GM18951 (cell line): Measurements from ENCODE around the gene CLDN5.

Experiments used
- POLR2A ChIP-seq: IDR thresholded peaks from 4 replicates; pipeline ENCODE4 v1.6.1; 2011; ENCODE audit warnings: mild to moderate bottlenecking; ENCODE audit not compliant: insufficient read length, insufficient read depth; ENCODE audit errors: extremely low read depth
- in situ Hi-C: fragments of 300-500 bp; cut with MboI; formaldehyde crosslinking; loops from one replicate; pipeline ENCODE4 v1.12.0; 2022; ENCODE audit warnings: low sequenced_read_pairs, mixed read lengths, inconsistent platforms; ENCODE audit not compliant: unreplicated experiment

CLDN5 gene, protein sequence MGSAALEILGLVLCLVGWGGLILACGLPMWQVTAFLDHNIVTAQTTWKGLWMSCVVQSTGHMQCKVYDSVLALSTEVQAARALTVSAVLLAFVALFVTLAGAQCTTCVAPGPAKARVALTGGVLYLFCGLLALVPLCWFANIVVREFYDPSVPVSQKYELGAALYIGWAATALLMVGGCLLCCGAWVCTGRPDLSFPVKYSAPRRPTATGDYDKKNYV

DNA sequence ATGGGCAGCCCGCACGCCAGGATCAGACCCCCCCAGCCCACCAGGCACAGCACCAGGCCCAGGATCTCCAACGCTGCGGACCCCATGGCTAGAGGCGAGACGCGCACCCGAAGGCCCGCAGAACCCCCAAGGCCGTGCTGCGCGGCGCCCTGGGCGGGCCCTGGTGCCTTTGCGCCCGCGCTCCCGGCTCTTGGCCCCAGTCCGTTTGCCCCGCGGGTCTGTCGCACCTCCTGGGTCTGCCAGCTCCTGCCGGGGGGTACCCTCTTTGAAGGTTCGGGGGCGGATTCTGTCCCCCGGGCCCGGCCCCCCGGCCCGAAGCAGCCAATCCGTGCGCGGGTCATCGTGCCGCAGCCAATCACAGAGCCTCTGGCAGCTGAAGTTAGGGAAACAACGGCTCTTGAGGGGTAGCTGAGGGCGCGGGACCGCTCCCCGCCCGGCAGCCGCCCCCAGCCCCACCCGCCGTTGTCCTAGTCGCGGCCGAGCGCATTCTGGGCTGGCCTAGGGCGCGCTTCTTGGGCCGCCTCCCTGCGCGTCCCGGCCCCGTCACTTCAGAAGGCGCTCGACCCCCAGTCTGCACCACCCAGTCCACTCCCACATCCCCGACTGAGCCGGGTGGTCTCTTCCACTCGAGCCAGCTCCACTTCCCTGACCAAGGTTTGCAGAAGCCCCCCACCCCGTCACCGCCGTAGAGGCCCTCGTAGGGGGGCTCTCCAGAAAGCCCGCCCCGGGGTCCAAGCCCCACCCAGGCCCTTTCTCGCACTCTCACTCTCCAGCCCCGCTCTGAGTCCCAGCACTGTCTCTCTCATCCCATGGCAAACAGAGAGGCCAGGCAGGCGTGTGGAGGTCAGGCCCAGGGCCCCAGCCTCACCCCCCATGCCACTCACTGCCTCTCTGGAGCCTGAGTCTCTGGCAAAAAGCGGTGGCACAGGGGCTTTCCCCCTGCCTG is at the start of gene CLDN5:
TSS of gene CLDN5 (minus strand) at position 241 of the 946 bp plus-strand sequence. CDS start at position 86, 155 bp downstream.
- in situ Hi-C loops = no loop called here

DNA sequence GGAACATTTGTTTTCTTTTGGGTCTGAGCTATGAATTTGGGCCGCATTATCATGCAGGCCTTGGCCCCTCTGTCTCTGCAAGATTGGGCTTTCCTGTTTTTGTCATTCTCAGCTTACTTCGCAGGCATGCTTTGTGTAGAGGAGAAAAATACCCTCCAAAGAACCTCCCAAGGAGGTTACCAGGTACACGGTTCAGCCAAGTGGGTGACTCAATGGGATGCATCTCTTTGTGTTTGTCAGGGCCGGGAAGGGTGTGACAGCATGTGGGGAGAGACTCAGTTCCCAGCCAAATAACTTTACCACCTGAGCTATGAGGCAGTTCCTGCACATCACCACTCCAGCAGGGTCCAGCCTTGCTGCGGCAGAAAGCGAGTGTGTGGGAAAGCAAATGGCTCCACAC is 47.8 kb upstream of the CLDN5 start:
- in situ Hi-C loops = no loop called here

More for the DNA sequence above, at the start of gene CLDN5:
- TF ChIP-seq POLR2A = no peak

DNA sequence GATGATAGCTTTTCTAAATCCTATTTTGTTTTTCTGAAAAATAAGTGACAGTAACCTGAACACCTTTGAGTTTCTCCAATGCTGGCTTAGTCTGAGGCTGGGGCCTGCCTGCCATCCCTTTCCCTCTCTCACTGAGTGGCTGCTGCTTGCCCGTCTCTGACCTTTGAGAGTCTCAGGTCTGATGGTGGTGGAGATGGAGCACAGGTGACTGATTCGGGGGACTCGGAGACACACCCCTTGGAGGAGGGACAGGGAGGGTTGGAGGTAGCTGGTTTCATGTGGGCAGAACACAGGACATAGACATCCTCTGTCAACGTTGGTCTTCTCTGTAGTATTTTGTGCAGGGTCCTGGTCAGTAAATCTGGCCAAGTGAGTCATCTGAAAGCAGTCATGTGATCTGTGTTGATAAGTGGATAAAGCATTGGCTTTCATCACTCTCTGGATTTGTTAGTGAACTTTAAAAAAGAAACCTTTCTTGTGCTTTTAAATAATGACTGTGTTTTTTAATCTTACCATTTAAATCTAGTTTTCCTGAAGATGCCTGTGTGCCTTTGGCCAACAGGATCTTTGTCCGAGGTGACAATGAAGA is 47.1 kb upstream of the CLDN5 start:
- TF ChIP-seq POLR2A = no peak
- in situ Hi-C loops = no loop called here

More for the DNA sequence above, 47.8 kb upstream of the CLDN5 start:
- TF ChIP-seq POLR2A = no peak

GRCh38 chr22:19569976-19570375 is 45.8 kb upstream of the CLDN5 start:
- no peak for TF ChIP-seq POLR2A
- in situ Hi-C loops = no loop called here

DNA sequence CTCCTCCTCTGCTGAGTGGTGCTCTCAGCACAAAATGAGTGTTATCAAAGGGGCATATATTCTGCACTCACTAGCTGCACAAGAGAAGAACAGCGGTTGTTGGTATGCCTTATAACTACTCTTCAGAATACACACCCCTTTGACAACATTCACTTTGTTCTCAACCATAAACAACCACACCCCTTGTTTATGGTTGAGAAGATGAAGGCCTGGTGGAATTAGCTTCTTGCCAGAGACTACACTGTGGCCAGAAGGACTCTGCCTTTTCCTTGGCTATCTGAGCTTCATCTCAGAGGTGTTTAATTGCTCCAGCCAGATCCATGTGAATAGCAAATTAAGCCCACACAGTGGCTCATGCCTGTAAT is 45.0 kb upstream of the CLDN5 start:
- in situ Hi-C loops = no loop called here
- TF ChIP-seq POLR2A = no peak

DNA sequence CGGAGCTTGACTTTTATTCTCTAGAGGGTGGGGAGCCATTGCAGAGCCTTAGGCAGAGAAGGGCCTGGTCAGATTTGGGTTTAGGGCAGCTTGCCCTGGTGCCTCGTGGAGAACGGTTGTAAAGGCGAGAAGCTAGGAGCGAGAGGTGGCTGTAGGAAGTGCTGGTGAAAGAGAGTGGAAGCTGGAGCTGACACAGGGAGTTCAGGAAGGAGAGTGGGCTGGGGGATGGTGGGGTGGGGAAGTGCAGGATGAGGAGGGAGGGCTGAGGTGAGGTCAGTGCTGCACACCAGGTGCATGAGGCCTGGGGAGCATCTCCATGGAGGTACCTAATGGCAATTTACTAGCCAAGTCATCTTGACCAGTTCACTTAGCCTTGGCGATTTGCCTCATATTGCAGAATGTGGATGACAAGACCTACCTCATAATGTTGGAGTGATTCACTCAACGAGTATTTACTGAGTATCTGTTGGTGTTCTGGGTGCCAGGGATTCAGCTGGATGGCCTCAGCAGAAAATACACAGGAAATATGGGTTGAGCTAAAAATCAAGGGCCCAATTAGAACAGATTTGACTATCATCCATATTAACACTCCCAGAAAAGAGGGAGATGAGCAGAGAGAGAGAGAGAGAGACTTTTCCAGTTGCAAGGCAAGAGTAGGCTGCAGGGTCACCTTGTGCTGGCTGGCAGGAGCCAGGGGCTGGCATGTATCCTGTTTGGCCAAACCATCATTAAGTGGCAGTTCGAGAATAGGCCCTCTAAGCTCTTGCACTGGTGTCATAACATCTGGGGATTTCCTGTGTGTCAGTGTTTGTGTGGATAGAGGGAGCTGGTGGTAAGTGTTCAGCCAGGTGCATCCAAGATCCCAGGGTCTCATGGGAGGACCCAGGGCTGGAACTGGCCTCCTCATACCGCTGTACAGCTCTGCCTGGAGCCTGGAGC is 44.4 kb upstream of the CLDN5 start:
- no peak for TF ChIP-seq POLR2A
- in situ Hi-C loops = no loop called here

DNA sequence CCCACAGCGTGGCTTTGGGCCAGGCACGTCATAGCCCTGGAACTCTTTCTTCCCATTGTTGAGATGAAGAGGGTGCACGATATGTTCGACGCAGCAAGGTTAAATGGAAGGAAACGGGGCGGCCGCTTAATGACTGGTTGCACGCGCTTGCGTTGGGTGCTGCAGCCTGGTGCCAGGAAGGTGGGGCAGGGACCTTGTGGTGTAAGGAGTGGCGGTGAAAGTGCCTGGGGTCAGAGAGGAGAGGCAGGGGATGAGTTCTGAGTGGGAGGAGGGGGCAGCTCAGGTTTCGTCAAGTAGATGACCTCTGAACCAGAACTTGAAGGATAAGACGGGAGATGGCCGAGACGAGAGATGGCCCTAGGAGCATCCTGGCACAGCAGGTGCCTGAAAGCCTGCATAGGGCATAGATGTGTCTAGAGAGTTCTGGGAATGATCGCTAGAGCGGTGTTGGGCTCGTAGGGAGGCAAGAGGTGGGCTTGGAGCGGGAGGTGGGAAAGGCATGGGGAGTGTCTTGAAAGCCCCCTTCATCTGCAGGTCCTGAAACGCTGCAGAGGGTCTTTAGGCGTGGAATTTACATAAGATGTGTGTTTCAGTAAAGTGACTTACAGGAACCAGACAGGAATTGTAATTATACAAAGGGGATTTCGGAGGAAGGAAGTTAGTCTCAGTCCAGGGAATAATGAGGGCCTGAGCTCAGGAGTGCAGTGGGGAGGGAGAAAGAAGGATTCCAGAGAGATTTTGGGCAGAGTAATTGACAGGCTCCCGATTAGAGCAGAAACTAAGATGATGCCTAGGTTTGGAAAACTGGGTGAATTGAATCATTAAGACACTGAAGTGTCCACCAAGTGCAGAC is 43.2 kb upstream of the CLDN5 start:
- in situ Hi-C loops = no loop called here
- TF ChIP-seq POLR2A = no peak

DNA sequence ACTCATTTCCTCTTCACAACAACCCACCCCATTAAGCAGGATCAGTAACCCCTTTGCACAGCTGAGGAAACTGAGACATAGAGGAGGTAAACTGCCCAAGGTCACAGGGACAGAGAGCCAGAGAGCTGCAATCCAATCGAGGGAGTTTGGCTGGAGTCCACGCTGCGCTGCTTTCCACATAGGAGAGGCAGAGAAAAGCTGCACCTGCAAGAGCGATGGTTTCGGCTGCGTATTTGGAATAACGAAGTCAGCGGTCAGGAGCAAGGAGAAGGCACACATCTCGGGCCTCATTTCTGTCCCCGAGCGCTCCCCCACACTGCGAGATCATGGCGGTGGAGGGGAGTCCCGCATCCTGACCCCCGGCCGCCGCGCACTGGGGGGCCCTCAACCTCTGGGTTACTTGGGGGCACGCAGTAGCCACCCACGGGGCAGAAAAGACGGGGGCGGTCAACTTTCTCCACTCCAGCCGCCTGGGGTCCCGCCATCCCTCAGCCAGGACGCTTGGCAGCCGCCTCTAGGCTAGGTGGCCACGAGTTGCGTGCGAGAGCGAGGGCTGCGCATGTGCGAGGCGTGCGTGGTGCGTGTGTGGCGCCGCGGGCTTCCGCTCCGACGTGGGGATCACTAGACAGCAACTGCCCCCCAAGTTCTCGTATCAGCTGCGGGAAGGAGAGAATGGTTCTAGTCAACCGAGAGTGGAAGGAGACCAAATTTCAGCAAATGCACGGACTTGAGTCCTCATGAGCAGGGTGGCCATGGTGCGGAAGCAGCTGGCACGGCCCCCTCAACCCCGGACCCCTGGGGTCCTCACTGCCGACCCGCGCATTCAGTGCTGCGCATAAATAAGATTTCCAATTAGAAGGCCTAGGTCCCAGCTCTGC is 42.3 kb upstream of the CLDN5 start:
- no peak for TF ChIP-seq POLR2A
- in situ Hi-C loops = no loop called here

DNA sequence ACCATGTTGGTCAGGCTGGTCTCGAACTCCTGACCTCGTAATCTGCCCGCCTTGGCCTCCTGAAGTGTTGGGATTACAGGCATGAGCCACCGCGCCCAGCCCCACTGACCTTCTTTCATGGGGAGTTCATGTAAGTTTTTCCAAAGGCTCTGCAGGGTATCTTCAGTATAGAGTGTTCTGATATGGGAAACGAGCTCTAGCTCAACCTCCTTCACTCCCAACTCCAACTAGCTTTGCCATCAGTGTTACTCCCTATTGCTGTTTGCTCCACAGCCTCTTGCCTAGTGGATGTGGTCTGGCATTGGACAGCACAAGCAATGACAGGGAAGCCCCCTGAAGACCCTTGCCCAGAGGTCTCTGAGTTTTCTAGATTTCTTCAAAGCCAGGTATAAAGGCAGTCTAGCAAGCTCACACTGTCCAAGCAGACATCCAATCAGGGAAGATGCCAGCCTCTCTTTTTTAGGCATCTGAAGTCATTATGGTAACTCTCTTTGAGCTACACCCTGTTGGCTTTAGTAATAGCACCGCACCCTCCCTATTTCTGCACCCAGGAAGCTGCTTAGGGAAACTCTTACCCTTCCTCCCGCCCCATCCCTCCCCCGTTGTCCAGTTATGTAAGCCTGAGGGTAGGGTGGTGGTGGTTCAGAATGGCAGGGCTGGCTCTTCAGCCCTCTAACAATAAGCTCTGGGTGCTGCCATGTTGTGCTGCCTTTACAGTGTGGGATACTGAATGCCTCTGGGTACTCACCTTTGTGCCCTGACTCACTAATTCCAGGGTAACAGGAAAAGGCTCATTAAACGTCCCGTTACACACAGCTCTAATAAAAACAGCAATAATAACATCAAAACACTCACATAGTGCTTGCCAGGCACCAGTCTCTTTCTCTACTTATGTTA is 41.4 kb upstream of the CLDN5 start:
- no peak for TF ChIP-seq POLR2A
- in situ Hi-C loops = no loop called here

GRCh38 chr22:19559956-19560355 is 35.7 kb upstream of the CLDN5 start:
- no peak for TF ChIP-seq POLR2A
- in situ Hi-C loops = no loop called here
